ENCODE measurements around the gene EPHB6.

EPHB6 gene

GRCh38 chr7:142874409-142874808 lies 19.5 kb downstream of the EPHB6 start:
- in situ Hi-C loops (cut with MboI; ENCODE audit: low sequenced_read_pairs) = loop anchor here (25.0 kb wide), 1 partner anchor 338 kb away; the partner anchor contains the start of gene TAS2R40

DNA sequence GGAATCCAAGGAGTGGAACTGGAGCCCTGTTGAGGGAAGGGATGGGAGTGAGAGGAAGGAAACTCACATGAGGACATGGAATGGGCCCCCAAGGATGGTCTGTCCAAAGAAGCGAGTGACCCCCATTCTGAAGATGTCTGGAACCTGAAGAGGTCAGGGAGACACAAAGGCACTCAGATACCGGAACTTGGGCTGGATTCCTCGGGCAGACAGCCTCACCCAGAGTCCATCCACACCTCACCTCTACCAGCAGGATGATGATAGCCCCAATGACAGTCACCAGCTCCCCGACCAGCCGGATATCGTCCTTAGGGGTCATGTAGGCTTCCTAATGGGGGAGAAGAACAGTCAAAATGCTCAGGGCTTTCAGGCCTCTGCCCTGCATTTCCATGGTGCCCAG lies 20.0 kb downstream of the EPHB6 start:
- in situ Hi-C loops (cut with MboI; ENCODE audit: low sequenced_read_pairs) = loop anchor here (25.0 kb wide), 1 partner anchor 337 kb away; the partner anchor contains the start of gene TAS2R40

- in situ Hi-C loops (cut with MboI; ENCODE audit: low sequenced_read_pairs) = no loop called here
These were observed 20.6 kb downstream of the EPHB6 start for GRCh38 chr7:142875456-142875855.

DNA sequence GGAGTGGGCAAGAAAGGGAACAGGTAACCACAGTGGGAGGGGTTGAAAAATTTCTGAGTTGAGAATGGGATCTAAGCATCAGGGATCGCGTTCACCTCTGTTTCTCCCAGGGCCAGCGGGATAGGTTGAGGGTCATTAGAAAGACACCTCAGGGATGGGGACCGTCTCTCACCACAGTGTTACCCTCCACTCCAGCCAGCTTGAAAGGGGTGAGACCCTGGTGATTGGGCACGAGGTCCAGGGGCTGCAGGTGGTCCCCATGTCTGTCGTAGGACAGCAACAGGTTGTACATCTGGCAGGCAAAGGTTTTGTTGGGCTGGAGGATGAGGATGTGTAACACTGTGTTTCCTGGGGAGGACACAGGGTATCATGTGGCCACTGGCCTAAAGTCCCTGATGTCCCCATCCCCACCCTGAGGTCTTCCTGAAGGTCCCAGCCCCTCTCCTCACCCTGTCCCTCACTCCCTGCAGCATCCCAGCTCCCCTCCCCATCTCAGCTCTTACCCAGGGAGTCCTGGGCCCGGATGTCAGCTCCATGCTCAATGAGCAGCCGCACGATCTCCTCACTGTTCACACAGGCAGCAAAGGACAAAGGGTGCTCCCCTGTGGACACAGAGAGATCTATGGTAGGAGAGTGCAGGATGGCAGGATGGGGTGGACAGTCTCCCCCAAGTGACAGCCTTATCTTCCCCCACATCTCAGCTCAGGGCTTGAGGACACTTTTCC lies 21.5 kb downstream of the EPHB6 start:
- in situ Hi-C loops (cut with MboI; ENCODE audit: low sequenced_read_pairs) = no loop called here

GRCh38 chr7:142876991-142877910 lies 22.4 kb downstream of the EPHB6 start:
- in situ Hi-C loops (cut with MboI; ENCODE audit: low sequenced_read_pairs) = no loop called here

DNA sequence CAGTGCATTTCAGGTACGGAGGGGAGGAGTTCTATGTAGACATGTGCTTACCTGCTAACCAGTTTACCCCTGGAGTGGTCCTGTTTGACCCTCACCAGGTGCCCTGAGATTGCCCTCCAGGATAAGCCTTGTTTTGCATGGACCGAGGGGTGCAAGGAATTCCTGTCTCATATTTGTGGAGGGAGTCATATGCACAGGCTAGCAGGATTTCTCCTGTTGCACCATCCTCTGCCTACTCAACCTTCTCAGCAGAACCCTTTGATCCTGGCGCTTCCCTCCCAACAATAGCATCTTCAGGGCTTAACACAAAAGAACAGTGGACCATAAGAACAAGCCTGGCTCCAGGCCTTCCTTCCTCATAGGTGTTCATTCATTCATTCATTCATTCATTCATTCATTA lies 23.4 kb downstream of the EPHB6 start:
- in situ Hi-C loops (cut with MboI; ENCODE audit: low sequenced_read_pairs) = no loop called here

- in situ Hi-C loops (cut with MboI; ENCODE audit: low sequenced_read_pairs) = no loop called here
These were observed 24.2 kb downstream of the EPHB6 start for GRCh38 chr7:142879060-142879459.

DNA sequence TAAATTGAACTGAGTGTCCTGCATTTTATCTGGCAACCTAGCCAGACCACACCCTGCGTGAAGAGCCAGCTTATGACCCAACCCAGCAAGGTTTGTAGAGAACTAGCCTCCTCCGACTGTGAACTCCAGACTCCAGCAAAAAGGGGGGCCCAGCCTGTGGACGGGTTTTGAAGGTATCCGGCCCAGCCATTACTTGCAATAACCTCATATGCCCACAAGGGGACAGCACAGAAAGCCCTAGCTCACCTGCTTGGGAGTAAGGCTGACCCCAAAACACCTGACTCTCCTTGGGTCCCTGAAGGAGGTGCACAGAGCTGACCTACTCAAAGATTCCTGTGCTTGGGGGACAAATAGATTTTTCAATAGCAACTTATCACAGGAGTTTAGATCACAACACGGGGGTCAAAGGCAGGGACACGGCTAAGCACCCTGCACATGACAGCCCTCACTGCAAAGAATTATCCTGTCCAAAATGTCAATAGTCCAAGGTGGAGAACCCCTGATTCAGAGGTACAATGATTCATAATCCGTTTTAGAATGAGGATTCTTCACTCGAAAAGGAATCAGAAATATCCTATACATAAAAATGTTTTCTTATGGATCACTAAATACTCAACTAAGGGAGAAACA lies 26.1 kb downstream of the EPHB6 start:
- in situ Hi-C loops (cut with MboI; ENCODE audit: low sequenced_read_pairs) = no loop called here

- in situ Hi-C loops (cut with MboI; ENCODE audit: low sequenced_read_pairs) = no loop called here
These were observed 26.9 kb downstream of the EPHB6 start for GRCh38 chr7:142881586-142882337.

DNA sequence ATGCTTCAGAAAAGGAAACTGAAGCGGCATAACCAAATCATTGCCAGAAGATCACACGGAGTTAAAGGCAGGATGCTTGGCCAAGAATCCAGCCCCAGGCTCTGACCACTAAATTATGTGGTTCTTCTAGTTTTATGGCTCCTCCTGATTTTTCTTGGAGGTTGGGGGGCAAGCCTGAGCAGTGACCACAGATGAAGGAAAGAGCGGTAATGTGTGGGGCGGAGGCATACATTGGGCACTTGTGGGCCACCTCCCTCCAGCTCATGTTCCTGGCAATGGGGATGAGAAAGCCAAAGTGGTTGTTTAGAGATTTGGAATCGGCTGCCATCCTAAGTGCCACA lies 27.4 kb downstream of the EPHB6 start:
- in situ Hi-C loops (cut with MboI; ENCODE audit: low sequenced_read_pairs) = no loop called here

GRCh38 chr7:142883145-142883544 lies 28.3 kb downstream of the EPHB6 start:
- in situ Hi-C loops (cut with MboI; ENCODE audit: low sequenced_read_pairs) = no loop called here

DNA sequence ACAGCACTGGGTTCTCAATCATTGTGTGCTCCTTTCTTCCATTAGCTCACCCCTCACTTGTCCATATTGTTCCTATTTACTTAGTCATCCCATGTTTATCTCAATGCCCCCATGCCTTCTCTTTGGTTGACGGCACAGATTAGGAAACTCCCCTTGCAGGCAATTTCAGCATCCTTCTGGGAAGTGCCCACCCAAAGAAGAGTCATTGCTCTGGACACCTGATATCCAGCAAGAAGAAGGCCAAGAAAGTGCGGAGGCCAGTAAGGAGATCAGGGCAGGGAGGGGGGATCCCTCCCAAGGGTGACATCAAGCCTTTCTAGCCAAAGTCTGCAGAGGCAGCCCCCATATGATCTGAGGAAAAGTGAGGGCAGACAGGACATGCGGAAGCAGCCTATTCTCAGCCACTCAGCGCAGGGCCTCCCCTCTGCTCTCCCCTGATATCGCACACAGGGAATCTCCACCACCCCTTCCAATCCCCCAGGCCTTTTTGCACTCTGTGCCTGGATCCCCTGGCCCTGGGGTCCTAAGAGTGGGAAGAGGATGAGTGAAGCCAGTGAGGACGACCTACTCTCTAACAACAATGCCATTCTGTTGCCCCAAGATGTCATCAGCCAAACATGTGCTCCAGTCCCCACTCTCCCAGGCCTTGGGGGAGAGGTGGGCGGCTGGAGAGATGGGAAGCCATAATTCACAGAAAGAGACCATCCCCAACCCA lies 28.9 kb downstream of the EPHB6 start:
- in situ Hi-C loops (cut with MboI; ENCODE audit: low sequenced_read_pairs) = no loop called here

DNA sequence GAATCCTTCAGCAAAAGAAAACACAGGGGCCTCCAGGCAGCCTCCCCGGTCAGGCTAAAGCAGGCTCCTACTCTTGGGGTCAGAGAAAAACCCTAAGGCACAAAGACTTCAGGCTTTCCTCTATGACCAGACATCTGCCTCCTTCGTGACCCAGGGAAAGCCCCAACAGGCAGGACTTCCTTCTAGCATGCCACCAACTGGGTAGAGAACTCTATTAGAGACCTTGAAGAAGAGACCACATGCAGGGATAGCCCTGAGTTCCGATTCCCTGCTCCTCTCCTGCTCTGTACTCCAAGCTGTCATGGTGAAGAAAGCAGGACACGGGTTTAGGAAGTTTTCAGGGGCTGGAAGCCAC lies 29.4 kb downstream of the EPHB6 start:
- in situ Hi-C loops (cut with MboI; ENCODE audit: low sequenced_read_pairs) = no loop called here

DNA sequence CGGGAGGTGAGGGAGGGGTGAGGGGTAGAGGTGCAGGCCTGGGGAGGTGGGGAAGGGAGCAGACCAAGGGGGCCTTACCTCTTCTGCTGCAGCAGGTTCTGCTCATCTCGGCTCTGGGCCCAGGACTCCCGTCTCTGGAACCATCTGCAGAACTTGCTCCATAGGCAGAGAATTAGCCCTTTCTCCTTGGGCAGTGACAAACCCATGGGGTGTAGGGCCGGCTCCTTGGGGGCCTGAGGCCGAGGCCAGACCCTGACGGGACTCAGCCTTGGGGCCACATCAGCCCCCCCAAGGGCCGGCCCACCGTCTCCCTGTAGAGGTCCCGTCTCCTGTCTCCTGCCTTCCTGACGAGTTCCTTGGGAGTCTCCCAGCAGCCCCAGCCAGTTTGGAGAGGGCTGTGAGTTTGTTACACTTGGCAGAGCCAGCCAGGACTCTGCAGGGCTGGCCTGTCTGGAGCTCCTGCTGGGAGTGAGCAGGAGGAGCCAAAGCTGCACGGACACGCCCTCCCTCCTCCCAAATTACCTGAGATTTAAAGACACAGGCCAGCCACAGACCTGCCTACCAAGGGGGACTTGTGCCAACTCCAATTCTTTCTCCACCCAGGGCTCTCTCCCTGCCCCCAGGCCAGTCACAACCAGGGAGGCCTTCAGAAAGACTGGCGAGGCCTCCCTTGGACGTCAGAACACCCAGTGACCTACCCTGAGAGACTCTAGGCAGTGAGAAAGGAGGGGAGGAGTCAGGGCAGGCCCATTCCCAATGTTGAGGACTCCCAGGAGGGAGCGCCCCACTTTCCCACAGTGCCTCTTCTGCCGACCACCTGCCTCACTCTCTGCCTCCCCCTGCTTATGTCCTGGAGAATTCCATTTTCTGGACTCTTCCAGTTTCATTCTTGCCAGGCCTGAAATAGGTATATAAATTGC lies 30.7 kb downstream of the EPHB6 start, which contains the start of gene TRPV6:
Gene TRPV6 (minus strand): TSS at position 435 of the 920 bp plus-strand sequence.
- in situ Hi-C loops (cut with MboI; ENCODE audit: low sequenced_read_pairs) = no loop called here

GRCh38 chr7:142886866-142887265 lies 32.0 kb downstream of the EPHB6 start:
- in situ Hi-C loops (cut with MboI; ENCODE audit: low sequenced_read_pairs) = no loop called here

DNA sequence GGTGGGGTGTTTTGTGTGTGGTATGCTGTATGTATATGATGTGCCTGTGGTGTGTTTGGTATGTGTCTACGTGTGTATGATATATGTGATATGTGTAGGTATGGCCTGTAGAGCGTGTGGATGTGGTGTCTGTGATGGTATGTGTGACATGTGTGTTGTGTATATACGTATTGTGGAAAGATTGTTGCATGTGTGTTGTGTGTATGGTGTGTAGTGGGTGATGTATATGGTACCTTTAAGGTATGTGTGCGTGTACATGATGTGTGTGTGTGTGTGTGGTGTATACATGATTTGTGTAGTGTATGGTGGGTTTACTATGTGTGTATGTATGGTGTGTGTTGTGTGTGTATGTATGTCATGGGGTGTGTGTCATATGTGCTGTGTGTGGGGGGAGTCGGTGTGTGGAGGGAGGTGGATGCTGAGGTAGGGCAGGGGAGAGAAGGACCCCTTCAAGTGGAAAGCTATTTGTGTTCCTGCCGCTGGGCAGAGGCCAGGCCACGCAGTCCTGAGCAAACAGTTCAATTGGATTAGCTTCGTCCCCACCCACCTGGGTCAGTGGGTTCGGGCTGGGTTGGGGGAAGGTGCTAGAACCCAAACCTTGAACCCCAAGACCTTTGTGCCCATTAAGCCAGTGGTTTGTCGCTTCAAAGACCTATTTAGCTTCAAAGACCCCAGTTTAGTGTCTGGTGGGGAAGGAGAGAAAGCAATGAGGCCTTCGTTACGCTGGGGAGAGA lies 32.6 kb downstream of the EPHB6 start:
- in situ Hi-C loops (cut with MboI; ENCODE audit: low sequenced_read_pairs) = no loop called here

- in situ Hi-C loops (cut with MboI; ENCODE audit: low sequenced_read_pairs) = no loop called here
These were observed 34.9 kb downstream of the EPHB6 start for GRCh38 chr7:142889816-142890215.

GRCh38 chr7:142890874-142891485 lies 36.1 kb downstream of the EPHB6 start:
- in situ Hi-C loops (cut with MboI; ENCODE audit: low sequenced_read_pairs) = no loop called here

Data from HL-60/S4 treated with phorbol 12-myristate 13-acetate at 8.2 ng/mL for 4 days and 3 days (cell line).